ENCODE measurements around the gene ZNRF2.
"Not testable (repeated sequence)": the region's sequence is repeated elsewhere in the genome, so short reads cannot be mapped to it uniquely, and the experiment has no call there.

The ZNRF2 gene

DNA sequence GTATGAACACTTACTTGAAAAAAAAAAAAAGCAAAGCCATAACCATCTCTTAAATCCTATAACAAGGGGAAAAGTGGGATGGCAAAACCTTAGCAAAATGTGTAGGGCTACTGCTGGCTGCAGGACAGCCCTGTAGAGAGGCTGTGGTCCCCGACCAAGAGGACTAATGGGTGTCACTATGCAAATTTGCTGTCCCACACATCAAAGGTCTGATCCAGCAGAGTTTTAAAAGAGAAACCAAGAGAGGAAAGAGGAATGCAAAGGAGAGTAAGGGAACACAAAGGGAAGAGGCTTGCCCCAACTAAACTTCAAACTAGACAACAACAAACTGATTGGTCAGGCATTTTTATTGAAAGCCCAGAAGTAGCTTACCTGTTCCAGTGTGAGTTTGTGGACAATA, 3.1 kb upstream of the ZNRF2 start:
- TF ChIP-seq, protein P1, sequence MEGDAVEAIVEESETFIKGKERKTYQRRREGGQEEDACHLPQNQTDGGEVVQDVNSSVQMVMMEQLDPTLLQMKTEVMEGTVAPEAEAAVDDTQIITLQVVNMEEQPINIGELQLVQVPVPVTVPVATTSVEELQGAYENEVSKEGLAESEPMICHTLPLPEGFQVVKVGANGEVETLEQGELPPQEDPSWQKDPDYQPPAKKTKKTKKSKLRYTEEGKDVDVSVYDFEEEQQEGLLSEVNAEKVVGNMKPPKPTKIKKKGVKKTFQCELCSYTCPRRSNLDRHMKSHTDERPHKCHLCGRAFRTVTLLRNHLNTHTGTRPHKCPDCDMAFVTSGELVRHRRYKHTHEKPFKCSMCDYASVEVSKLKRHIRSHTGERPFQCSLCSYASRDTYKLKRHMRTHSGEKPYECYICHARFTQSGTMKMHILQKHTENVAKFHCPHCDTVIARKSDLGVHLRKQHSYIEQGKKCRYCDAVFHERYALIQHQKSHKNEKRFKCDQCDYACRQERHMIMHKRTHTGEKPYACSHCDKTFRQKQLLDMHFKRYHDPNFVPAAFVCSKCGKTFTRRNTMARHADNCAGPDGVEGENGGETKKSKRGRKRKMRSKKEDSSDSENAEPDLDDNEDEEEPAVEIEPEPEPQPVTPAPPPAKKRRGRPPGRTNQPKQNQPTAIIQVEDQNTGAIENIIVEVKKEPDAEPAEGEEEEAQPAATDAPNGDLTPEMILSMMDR (IDR thresholded peaks at IDR 0.05; ENCODE audit: extremely low read depth, missing control alignments): no peak
- no peak for DNase-seq (ENCODE audit: low spot score)

DNA sequence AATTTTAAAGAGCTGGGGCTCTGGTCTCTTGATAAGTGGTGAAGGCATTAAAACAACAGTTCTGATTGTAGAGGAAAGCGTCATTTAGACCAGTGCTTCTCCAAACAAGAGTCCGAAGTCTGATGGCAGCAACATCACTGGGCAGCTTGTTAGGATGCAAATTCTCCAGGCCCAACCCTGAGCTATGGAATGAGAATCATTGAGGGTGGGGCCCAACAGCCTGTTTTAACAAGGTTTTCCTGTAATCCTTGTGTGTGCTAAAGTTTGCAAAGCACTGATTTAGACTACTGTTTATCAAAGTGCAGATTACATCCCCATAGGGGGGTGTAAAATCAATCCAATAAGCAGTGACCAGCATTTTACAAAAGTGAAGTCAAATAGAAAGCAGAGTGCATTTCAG, 2.6 kb upstream of the ZNRF2 start:
- TF ChIP-seq, protein P1 (IDR thresholded peaks at IDR 0.05; ENCODE audit: extremely low read depth, missing control alignments): no peak
- DNase-seq (ENCODE audit: low spot score): no peak

DNA sequence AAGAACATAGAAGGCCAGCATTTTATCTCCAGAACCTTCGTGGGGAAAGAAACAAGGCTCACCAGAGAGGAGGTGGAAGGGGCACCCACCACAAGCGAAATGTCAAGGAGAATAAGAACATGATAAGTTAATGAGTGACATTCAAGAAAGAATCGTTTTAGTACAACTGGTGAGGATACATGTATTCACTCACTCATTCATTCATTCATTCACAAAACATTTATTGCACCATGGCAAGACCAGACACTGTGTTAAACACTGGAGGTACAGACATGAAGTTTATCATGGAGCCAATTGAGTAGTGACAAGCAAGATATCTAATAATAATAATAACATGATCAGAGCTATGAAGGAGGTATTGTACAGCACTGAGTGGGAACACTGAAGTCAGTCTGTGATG, 1.7 kb upstream of the ZNRF2 start:
- no peak for DNase-seq (ENCODE audit: low spot score)
- TF ChIP-seq, protein P1 (IDR thresholded peaks at IDR 0.05; ENCODE audit: extremely low read depth, missing control alignments): no peak

DNA sequence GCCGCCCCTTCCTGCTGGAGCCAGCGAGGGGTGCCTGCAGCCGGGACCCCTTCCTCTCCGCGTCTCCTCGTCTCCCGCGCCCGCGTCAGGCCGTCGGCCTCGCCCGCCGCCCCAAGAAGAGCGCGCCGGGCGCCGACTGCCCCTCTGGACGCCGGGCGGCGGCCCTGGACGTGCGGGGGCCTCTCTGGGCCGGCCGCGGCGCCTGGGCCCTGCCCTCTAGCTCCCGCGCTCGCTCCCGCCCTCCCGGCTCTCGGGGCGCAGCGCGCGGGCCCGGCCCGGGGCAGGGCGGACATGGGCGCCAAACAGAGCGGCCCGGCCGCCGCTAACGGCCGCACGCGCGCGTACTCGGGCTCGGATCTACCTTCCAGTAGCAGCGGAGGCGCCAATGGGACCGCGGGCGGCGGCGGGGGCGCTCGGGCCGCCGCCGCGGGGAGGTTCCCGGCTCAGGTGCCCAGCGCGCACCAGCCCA, 704 bp downstream of the ZNRF2 start:
- DNase-seq (ENCODE audit: low spot score): peak; percentile 51
- TF ChIP-seq, protein P1 (IDR thresholded peaks at IDR 0.05; ENCODE audit: extremely low read depth, missing control alignments): no peak

DNA sequence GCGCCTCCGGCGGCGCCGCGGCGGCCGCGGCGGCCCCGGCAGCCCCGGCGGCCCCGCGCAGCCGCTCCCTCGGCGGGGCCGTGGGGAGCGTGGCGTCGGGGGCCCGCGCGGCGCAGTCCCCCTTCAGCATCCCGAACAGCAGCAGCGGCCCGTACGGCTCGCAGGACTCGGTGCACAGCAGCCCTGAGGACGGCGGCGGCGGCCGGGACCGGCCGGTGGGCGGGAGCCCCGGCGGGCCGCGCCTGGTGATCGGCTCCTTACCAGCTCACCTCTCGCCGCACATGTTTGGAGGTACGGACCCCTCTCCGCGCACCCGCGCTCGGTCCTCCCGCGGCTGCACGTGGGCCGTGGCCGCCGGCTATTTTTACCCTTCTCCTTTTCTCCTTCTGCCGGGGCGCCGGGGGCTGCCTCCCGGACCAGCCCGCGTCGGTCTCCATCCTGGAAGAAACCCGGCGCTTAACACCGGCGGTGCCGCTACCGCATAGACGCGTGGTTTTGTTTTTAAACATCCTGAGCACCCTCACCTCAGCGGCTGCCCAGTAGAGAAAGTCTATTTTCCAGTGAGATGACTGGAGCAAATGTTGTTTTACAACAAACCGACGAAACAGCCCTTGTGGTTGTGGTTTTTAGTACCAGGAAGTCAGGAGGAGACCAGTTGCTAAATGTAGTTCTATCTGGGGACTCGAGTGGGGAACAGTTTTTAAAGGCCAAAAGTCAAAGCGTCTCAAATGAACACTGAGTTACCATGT, 1.3 kb downstream of the ZNRF2 start:
- TF ChIP-seq, protein P1 (IDR thresholded peaks at IDR 0.05; ENCODE audit: extremely low read depth, missing control alignments): no peak
- peak; percentile 39 for DNase-seq (ENCODE audit: low spot score)

DNA sequence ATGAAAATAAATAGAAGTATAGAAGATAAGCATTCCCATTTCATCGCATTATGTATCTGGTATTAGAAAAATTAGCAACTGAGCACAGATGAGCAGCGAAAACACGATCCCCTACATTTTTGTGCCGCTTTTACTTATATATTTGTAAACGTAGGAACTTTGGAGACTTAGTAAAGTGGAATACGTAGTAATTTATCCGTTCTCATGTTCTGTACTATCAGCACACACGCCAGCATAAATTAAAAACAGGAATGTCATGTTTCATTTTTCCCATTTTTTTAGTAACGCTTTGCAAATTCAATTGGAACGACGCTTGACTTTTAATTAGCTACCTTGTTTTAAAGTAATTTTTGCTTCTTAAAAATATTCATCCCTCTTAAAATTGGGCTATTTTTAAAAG, 2.4 kb downstream of the ZNRF2 start:
- DNase-seq (ENCODE audit: low spot score): no peak

DNA sequence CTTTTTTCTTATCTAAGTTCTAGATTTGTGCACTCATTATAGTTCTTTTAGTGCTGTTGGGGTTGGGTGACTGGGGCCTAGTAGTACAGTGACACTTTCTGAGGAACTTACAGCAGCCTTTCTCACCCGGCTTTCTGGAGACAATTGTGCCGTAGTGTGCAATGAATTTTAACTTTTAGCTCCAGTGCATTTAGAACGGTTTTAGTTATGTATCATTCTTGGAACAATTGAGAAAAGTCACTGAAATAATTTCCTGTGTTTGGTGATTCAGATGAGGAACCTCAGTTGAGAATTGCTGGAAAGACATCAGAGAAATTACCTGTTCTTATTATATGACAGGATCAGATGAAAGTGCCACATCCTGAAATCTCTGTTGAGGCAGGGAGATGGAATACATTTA, 3.2 kb downstream of the ZNRF2 start:
- not testable (repeated sequence) for DNase-seq (ENCODE audit: low spot score)

More for the DNA sequence above, 2.4 kb downstream of the ZNRF2 start:
- TF ChIP-seq, protein P1 (IDR thresholded peaks at IDR 0.05; ENCODE audit: extremely low read depth, missing control alignments): no peak

DNA sequence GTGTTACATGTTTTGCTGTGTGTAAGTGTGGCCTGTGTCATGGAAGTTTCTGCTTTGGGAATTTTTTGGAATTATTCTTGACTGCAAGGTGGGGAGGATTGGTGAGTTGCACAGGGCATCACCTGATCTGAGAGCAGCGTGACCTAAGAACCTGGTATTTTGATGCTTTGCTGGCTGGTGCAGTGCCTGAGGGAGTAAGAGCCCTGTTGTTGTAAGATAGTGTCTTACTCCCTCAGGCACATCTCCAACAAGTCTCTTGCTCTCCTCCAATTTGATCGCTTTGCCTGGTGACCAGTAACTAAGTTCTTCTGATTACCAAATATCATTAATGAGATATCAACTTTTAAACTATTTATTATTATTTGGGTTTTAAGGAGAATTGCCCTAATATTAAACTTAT, 5.2 kb downstream of the ZNRF2 start:
- not testable (repeated sequence) for DNase-seq (ENCODE audit: low spot score)

DNA sequence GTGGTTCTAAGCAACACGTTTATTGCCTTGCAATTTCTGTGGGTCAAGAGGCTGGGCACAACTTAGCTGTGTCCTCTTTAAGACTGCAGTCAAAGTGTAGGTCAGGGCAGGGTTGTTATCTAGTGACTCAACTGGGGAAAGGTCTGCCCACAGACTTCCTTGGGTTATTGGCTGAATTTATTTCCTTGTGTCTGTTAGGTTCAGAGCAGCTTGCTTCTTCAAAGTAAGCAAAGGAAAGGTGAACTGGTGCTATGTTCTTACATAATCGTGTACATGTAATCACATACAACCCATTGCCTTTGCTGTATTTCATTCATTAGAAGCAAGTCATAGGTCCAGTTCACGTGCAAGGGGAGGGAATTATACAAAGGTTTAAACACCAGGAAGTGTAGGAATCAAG, 5.9 kb downstream of the ZNRF2 start:
- not testable (repeated sequence) for DNase-seq (ENCODE audit: low spot score)

DNA sequence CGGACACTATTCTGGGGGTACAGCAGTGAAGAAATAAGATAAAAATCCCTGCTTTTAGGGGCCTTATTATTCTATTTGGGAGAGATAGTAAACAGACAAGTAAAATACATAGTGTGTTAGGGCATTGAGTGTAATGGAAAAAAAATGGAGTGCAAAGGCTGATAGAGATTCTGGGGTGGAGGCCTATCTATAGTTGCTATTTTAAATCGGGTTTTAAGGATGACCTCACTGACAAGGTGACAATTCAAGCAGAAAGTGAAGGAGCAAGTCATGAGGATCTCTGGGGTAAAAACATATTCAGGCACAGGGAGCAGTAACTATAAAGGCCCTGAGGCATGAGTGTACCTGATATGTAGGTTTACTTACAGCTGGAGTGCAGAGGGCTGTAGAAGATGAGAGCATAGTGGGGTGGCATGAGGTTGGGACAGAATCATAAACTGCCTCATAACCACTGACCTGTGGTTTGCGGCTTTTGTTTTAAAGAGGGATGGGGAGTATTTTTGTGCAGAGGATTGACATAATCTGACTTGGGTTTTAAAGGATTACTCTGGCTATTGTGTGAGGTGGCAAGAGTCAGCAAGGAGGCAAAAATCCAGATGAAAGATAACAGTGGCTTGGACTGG, 8.1 kb downstream of the ZNRF2 start:
- not testable (repeated sequence) for DNase-seq (ENCODE audit: low spot score)

DNA sequence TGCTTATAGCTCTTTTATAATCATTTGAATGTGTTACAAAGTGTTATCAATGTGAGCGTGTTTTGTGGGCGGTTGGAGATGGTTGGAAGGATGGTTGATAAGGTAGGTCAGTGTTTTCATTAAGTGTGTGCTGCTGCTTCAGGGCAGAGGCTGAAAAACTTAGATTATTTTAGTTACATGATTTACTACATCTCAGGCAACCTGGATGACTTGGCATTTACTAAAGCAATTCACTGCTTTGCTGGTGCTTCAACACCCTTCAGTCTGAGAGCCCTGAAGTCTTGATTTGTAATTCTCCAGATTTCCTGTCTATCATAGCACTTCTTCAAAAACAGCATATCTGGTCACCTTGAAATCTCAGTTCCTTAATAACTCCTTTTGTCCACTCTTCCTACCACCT, 11.9 kb downstream of the ZNRF2 start:
- not testable (repeated sequence) for DNase-seq (ENCODE audit: low spot score)

DNA sequence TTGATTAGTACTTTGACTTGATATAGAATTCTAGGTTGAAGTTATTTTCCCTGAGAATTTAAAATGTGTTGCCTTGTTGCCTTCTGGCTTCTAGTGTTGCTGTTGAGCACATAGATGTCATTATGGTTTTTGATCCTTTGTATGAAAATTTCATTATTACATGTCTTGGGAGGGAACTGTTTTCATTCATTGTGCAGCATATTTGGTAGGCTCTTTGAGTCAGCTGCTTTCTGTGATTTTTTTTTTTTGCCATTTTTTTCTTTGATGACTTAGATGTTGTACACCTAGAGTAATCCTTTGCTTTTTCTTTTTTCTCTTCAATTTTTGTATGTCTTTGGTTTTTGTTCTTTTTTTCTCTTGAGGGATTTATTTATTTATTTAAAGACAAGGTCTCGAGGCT, 13.1 kb downstream of the ZNRF2 start:
- DNase-seq (ENCODE audit: low spot score): not testable (repeated sequence)

DNA sequence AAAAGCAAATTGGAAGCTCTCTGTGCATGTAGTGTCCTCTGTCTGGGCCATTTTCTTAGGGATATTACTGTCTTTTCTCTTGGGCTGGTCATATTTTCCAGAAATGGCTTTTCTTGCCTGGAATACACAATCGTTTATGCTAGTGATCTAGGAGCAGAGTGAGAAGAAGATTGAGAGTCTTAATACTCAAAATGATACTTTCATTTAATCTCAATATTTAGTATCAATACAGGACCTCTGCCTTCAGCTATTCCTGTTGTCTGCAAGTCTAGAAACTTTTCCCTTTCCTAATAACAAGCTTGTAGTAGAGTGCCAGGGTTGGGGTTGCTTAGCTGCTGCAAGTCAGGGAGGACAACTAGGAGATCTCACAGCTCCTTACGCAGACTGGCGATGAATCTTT, 14.0 kb downstream of the ZNRF2 start:
- DNase-seq (ENCODE audit: low spot score): not testable (repeated sequence)
